IMR-90 (cell line): ENCODE results near the gene CLUH. TPM values are rescaled to one million over a fixed set of nuclear protein-coding genes. Genes with fewer than 3 reads are reported as not detected.

Experiments used
- ATAC-seq: fragments of 200-7000 bp; cut with Tn5 transposase; 2 replicates; pipeline ENCODE4 v1.9.1; 2020; ENCODE audit warnings: low read depth, mild to moderate bottlenecking, moderate library complexity
- BruUV-seq: library from RNA; stranded (reverse); fragments of 400-500 nt; replicated peaks from 2 replicates; lab custom pipeline; 2021; lab: Mats Ljungman, UMichigan
- CTCF ChIA-PET: fragments of 300-600 bp; formaldehyde crosslinking; extraction: SDS; loops from one replicate; lab custom pipeline; 2021; ENCODE audit warnings: antibody characterized with exemption; lab: Yijun Ruan, JAX
- POLR2A ChIA-PET: fragments of 300-600 bp; sonication (Branson Sonifier 250); formaldehyde crosslinking; loops from one replicate; lab custom pipeline; 2022; ENCODE audit warnings: antibody characterized with exemption; ENCODE audit not compliant: unreplicated experiment; lab: Charles Lee
- DNase-seq: peaks from one replicate; pipeline ENCODE4 v3.0.0; 2013
- H2AFZ ChIP-seq: replicated peaks from 2 replicates; pipeline ENCODE3; 2013; ENCODE audit warnings: low read length, mild to moderate bottlenecking; ENCODE audit not compliant: poor library complexity
- H2AK5ac ChIP-seq: 2 replicates; pipeline ENCODE4 v1.6.1; 2013; ENCODE audit warnings: low read depth, low read length, inconsistent platforms
- H2AK9ac ChIP-seq: replicated peaks from 2 replicates; pipeline ENCODE3; 2013; ENCODE audit warnings: mild to moderate bottlenecking, low read depth, low read length, moderate library complexity; ENCODE audit not compliant: poor library complexity
- H2BK120ac ChIP-seq: 2 replicates; pipeline ENCODE4 v1.6.1; 2013; ENCODE audit warnings: low read depth, low read length, inconsistent platforms
- H2BK15ac ChIP-seq: 3 replicates; pipeline ENCODE4 v1.6.1; 2013; ENCODE audit warnings: low read depth, low read length, inconsistent platforms
- H2BK20ac ChIP-seq: 2 replicates; pipeline ENCODE4 v1.6.1; 2013; ENCODE audit warnings: low read depth, mild to moderate bottlenecking, inconsistent platforms, low read length, moderate library complexity
- H2BK5ac ChIP-seq: 2 replicates; pipeline ENCODE4 v1.6.1; 2013; ENCODE audit warnings: mild to moderate bottlenecking, low read depth, low read length, inconsistent platforms; ENCODE audit not compliant: poor library complexity, severe bottlenecking
- H3K14ac ChIP-seq: replicated peaks from 2 replicates; pipeline ENCODE4 v1.6.1; 2013; ENCODE audit warnings: low read depth, low read length, inconsistent platforms
- H3K18ac ChIP-seq: 2 replicates; pipeline ENCODE4 v1.6.1; 2013; ENCODE audit warnings: low read depth, low read length, control low read depth
- H3K23ac ChIP-seq: 2 replicates; pipeline ENCODE4 v1.6.1; 2013; ENCODE audit warnings: low read depth, low read length, inconsistent platforms
- H3K27ac ChIP-seq: 2 replicates; pipeline ENCODE4 v1.5.1; 2013; ENCODE audit warnings: mild to moderate bottlenecking, control low read depth, low read length; ENCODE audit not compliant: insufficient read depth
- H3K27me3 ChIP-seq: 2 replicates; pipeline ENCODE4 v1.6.1; 2013; ENCODE audit warnings: low read length; ENCODE audit not compliant: control insufficient read depth, insufficient read depth
- H3K36me3 ChIP-seq: 2 replicates; pipeline ENCODE4 v1.6.1; 2013; ENCODE audit warnings: low read length, mixed read lengths; ENCODE audit not compliant: control insufficient read depth, insufficient read depth
- H3K4ac ChIP-seq: 2 replicates; pipeline ENCODE4 v1.6.1; 2013; ENCODE audit warnings: low read depth, low read length, inconsistent platforms
- H3K4me1 ChIP-seq: 2 replicates; pipeline ENCODE4 v1.6.1; 2013; ENCODE audit warnings: low read length, mixed read lengths; ENCODE audit not compliant: control insufficient read depth, insufficient read depth
- H3K4me2 ChIP-seq: 2 replicates; pipeline ENCODE4 v1.6.1; 2013; ENCODE audit warnings: low read depth, mild to moderate bottlenecking, control low read depth, low read length, moderate library complexity
- H3K4me3 ChIP-seq: 2 replicates; pipeline ENCODE4 v1.5.1; 2013; ENCODE audit warnings: low read depth, mild to moderate bottlenecking, control low read depth, low read length, moderate library complexity; ENCODE audit not compliant: insufficient read depth
- H3K56ac ChIP-seq: 2 replicates; pipeline ENCODE4 v1.6.1; 2013; ENCODE audit warnings: low read length, inconsistent platforms; ENCODE audit not compliant: insufficient read depth; ENCODE audit errors: extremely low read depth
- H3K79me1 ChIP-seq, 2 experiments: 2 replicates each; pipeline ENCODE4 v1.6.1; 2013; ENCODE audit warnings: low read length in 2 of 2, inconsistent platforms in 1 of 2, low read depth in 1 of 2
- H3K9ac ChIP-seq: 2 replicates; pipeline ENCODE4 v1.6.1; 2013; ENCODE audit warnings: low read depth, low read length, control low read depth
- H3K9me1 ChIP-seq: 2 replicates; pipeline ENCODE4 v1.6.1; 2013; ENCODE audit warnings: low read length, inconsistent platforms; ENCODE audit not compliant: insufficient read depth
- H3K9me3 ChIP-seq: 2 replicates; pipeline ENCODE4 v1.6.1; 2013; ENCODE audit warnings: low read length; ENCODE audit not compliant: control insufficient read depth, insufficient read depth
- H4K20me1 ChIP-seq: 2 replicates; pipeline ENCODE4 v1.6.1; 2013; ENCODE audit warnings: low read length, inconsistent platforms; ENCODE audit not compliant: insufficient read depth
- H4K5ac ChIP-seq: 2 replicates; pipeline ENCODE4 v1.6.1; 2013; ENCODE audit warnings: mild to moderate bottlenecking, low read depth, low read length, control low read depth
- H4K8ac ChIP-seq, 2 experiments: 2 replicates each; pipeline ENCODE4 v1.6.1; 2013; ENCODE audit warnings: low read depth in 2 of 2, low read length in 2 of 2, control low read depth in 1 of 2, inconsistent platforms in 1 of 2
- H4K91ac ChIP-seq: 2 replicates; pipeline ENCODE4 v1.6.1; 2013; ENCODE audit warnings: low read depth, low read length, inconsistent platforms; ENCODE audit not compliant: insufficient read depth
- CEBPB ChIP-seq: IDR thresholded peaks from 2 replicates; pipeline ENCODE4 v1.6.1; 2012; ENCODE audit warnings: low read depth, low read length, improper control_type of control experiment
- POLR2A ChIP-seq: IDR thresholded peaks from 2 replicates; pipeline ENCODE4 v1.6.1; 2012; ENCODE audit warnings: mild to moderate bottlenecking, low read depth, low read length
- WGBS, 2 experiments: methylation state at CpG; one replicate each; pipeline versions ENCODE4 v1.1.5 to v1.1.7; 2013; ENCODE audit warnings: missing lambda C conversion rate in 2 of 2; ENCODE audit not compliant: insufficient read length in 1 of 2; ENCODE audit errors: extremely low coverage in 2 of 2; 5-methylcytosine and 5-hydroxymethylcytosine counted together
- dilution Hi-C: fragments of 300-500 bp; cut with HindIII; formaldehyde crosslinking; loops from one replicate; pipeline ENCODE4 v1.14.3; 2018; ENCODE audit warnings: low sequenced_read_pairs; ENCODE audit not compliant: unreplicated experiment
- in situ Hi-C: fragments of 300-500 bp; cut with MboI; formaldehyde crosslinking; loops from 3 replicates; pipeline ENCODE4 v1.14.3; 2019; ENCODE audit warnings: low sequenced_read_pairs, inconsistent platforms, mixed read lengths
- intact Hi-C: fragments of 100-400 bp; cut with micrococcal nuclease; formaldehyde crosslinking; loops from 2 replicates; pipeline ENCODE4 v1.10.0; 2022
- polyA plus RNA-seq, 3 experiments: library from polyadenylated mRNA; depleted of rRNA; stranded (reverse); fragments of >200 nt; gene quantifications; 2 replicates each; pipeline ENCODE4 v1.2.3, GENCODE V29; 2012; ENCODE audit warnings: low replicate concordance in 1 of 3
- total RNA-seq: library from RNA; depleted of rRNA; stranded (reverse); fragments of >200 nt; gene quantifications from 2 replicates; pipeline ENCODE4 v1.2.3, GENCODE V29; 2012

Gene CLUH
- total and polyA plus RNA-seq, 2 of the 4 experiments (the other 2 are of a cell fraction): 12.9 to 42.0 TPM

DNA sequence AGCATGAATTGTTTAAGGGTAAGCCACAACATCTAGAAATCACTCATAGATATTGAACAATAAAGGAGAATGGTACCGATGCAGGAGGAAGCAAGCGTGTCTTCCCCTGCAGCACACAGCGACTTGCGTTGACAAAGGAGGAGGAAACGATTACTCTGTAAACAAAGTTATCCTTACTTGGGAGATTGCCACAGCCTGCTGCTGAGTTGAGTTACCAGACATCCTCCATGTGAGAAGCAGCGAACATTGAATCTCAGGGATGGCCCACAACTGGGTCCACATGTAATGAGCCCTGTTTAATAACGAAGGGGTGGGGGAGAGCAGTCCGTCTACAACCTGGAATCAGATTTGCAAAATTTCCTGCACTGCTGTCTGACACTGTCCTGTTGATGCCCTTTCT lies 27.7 kb downstream of the CLUH start:
- no peak overlapping the region for H3K56ac ChIP-seq
- TF ChIP-seq CEBPB (0 out of 2 replicates have a peak, but pooled peaks have one; percentile 4), POLR2A (no peak)

More for the DNA sequence above, 27.7 kb downstream of the CLUH start:
- Histone ChIP-seq H4K91ac (no peak overlapping the region), H3K23ac (no peak overlapping the region), H3K36me3 (peaks cover 24% of the 10 kb centered on the region), H2BK20ac (no peak overlapping the region), H2BK5ac (no peak overlapping the region), H3K4me3 (no peak overlapping the region), H3K9me3 (no peaks in the 10 kb centered on the region), H4K5ac (no peak overlapping the region), H2BK120ac (no peak overlapping the region), H4K8ac (no peak overlapping the region), H2AFZ (no peak overlapping the region), H2AK9ac (no peak overlapping the region), H2BK15ac (no peak overlapping the region), H3K18ac (no peak overlapping the region), H3K4ac (no peak overlapping the region), H2AK5ac (no peak overlapping the region), H3K9me1 (peaks cover 16% of the 10 kb centered on the region), H3K9ac (no peak overlapping the region), H3K4me2 (no peak overlapping the region), H3K79me1 (peaks cover 16 to 71% of the 10 kb centered on the region in 2 experiments; a peak in 3 of 4 replicates), H3K14ac (no peak overlapping the region), H4K20me1 (peaks cover 58% of the 10 kb centered on the region), H3K4me1 (peaks cover 8% of the 10 kb centered on the region), H3K27me3 (no peaks in the 10 kb centered on the region), H3K27ac (no peak overlapping the region)
- peak; percentile 75 for DNase-seq
- peak; percentile 35 for ATAC-seq
- intact Hi-C loops (loop anchor here (5.0 kb wide), 1 partner anchor 262 kb away; no protein-coding TSS in a partner anchor), dilution Hi-C loops (no loop called here), in situ Hi-C loops (no loop called here)
- POLR2A ChIA-PET: interaction anchor here (0.7 kb wide), 1 partner anchor 168 kb away, joined by 6 read pairs; no protein-coding TSS in a partner anchor
- BruUV-seq: no TSS peak
- 0% methylated on average over 2 of the region's 8 CpGs; no CpG with 5 or more reads in 1 of the 2 experiments for WGBS, 2 experiments
- CTCF ChIA-PET: interaction anchor here (0.5 to 0.6 kb wide), 2 partner anchors 284 to 1252 kb away, joined by 3 to 5 read pairs; no protein-coding TSS in a partner anchor
